ENCODE measurements around the gene EFNA5. TPM values are rescaled to one million over a fixed set of nuclear protein-coding genes. Genes with fewer than 3 reads are reported as not detected.
A peak's percentile ranks its signal among the peaks of the same experiment; 100 is the strongest.

EFNA5 gene
- total RNA-seq, 1 donor from 2014 or later, result 11.1 TPM

- no peak for DNase-seq
These were observed 67.4 kb downstream of the EFNA5 start for GRCh38 chr5:107603349-107603748.

GRCh38 chr5:107602896-107603295 is 67.8 kb downstream of the EFNA5 start:
- DNase-seq, result no peak

DNA sequence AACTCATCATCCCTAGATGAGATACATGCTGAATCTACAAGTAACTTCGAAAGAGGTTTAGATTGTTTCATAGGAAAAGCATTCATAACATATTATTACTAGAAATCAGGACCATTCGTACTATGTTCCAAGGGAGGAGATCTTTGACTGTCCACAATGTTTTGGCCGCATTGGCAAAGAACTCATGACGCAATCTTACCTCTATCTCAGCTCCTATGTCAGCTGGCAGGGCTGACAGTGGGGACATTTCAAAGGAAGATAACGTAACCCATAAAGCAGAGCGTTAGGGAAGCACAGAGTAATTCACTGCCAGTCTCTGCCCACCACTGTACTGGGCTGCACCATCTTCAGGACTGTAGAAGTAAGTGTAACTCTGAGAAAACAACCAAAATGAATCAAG is 69.7 kb downstream of the EFNA5 start:
- no peak for DNase-seq

DNA sequence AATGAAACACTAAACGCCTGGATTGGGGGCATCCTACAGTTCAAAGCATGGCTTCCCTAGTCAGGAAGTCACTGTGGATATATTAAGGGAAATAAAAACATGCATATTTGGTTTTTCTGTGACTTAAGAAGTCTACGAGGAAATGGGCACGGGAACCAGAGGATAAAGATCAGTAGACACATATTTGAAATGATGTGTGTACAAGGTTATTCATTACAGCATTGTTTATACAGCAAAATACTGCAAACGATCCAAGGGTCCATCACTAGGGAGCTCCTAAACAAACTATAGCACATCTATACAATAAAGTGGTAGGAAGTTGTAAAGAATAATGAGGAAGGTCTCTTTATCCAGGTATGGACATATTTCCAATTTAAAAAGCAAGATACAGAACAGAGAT is 71.8 kb downstream of the EFNA5 start:
- DNase-seq, result no peak

DNA sequence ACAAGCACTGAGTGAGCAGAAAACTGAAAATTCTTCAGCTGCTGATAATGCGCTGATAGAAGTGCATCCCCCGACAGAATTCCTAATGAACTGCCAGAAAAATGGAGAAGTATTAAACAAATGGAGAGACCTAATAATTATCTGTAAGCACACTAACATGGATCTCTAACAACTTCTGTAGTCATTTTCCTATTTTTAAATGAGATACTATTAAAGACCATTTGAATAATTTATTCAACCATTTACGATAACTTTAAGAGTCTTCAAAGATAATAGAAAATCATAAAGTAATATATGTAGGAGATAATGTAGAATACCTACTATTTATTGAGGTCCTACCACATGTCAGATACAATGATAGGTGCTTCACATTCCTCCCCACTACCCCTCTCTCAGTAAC is 72.9 kb downstream of the EFNA5 start:
- no peak for DNase-seq

DNA sequence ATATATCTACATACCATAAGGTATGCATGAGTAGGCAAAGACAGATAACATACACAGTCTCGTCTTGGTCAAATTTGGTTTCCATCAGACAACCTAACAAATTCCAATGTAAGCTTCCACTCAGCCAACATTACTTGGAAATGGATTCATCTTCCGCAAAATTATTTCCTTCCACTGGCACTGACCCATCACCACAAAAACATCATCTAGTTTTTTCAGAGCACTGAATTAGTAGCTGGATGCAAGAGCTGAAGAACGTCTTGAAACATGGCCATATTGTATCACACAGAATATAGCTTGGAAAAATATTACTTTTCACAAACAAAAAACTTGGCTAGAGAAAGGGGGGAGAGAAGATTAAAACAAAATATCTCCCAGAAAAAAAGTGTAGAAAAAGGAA is 73.5 kb downstream of the EFNA5 start:
- no peak for DNase-seq

GRCh38 chr5:107594253-107595045 is 76.3 kb downstream of the EFNA5 start:
- no peak for DNase-seq

GRCh38 chr5:107593009-107593408 is 77.7 kb downstream of the EFNA5 start:
- peak; percentile 83 for DNase-seq

GRCh38 chr5:107592515-107592914 is 78.2 kb downstream of the EFNA5 start:
- DNase-seq, result no peak

GRCh38 chr5:107590686-107591085 is 80.1 kb downstream of the EFNA5 start:
- DNase-seq, result no peak

DNA sequence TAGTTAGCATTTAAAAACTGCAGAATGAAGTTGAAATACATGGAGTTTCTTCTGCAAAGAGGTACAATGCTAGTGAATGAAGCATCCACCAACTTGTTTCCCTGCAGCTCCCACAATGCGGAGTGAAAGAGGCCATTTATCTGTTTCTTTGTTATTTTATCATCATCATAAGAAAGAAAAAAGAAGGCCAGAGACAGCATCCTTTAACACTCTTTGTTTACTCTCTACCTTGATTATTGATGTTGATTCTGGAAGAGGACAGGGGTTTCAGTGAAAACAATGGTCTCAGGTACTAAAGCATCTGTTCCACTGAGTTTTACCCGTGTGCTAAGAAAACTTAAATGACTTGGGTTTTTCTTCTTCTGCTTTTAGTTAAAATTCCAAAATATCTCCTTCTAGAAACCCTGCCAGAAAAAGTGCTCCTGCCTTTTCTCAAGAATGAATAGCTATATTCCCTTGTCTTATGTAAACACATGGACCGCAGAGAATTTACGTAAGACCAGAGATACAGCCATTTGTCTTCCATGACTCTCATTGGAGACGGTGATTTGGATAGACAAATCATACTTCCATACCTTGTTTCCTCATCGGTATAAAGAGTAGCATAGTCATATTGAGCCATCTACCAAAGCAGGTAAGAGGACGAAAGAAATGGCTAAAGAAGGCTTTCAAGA is 81.1 kb downstream of the EFNA5 start:
- DNase-seq, result no peak

DNA sequence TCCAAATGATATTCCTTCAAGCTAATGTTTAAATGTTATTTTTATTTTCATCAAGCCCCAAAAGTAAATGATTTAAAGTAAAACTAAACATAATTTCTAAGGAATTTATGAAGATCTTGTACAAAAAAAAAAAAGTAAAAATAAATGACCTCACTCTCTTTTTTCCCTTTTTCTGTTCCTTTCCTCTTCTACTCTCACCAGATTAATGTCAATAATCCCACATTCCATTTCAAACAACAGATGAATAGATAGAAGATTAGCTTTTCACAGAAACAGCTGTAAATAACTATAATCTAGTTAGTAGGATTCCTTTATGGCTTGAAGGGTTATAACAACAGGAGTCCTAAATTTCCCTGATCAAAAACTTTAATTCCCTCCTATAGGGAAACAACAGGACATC is 88.1 kb downstream of the EFNA5 start:
- no peak for DNase-seq

- peak; percentile 76 for DNase-seq
These were observed 89.6 kb downstream of the EFNA5 start for GRCh38 chr5:107580889-107581820.

- no peak for DNase-seq
These were observed 92.6 kb downstream of the EFNA5 start for GRCh38 chr5:107578051-107578635.

DNA sequence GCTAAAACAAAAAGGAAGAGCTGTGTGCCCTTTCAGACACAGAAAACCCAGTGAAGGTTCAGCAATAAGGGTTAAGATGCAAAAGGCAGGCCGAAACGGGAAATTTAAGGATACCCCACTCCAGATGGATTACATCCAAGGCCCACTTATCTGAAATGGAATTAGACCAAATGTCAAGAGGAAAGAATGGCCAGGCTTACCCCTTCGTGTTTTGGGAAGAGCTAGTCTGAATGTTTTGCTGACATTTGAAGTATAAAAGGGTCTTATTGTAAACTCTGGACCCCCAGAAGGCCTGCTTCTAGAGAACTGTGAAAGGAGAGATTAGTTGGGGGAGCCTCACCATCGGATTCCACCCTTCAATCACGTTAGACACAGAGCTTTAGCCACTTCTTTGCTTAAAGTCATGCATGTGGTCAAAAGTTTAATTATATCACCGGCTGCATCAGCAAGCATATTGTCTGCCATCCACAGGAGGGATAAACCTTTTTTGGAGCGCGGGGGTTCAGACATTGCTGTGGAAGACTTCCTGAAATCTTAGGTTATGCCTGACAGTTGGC is 93.3 kb downstream of the EFNA5 start:
- no peak for DNase-seq

GRCh38 chr5:107576736-107577393 is 93.9 kb downstream of the EFNA5 start:
- no peak for DNase-seq

DNA sequence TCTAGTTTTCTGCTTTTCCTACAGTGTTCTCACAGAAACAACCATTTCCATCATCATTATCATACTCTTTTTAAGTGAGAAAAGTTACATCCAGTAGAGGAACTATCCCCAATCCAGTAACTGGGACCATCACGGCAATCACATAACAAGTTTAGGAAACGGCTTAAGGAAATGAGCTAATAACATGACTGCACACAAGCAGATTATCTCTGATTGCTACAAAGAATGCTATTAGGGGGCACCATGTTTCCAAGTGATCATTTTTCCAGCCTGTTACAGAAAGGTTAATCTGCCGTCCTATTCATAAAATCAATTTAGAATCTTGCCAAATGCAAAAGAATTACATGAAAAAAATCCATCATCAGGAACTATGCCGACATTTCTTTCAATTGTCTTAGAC is 94.6 kb downstream of the EFNA5 start:
- no peak for DNase-seq

- DNase-seq, result peak; percentile 52
These were observed 96.5 kb downstream of the EFNA5 start for GRCh38 chr5:107574287-107574686.

GRCh38 chr5:107572715-107573368 is 97.9 kb downstream of the EFNA5 start:
- DNase-seq, result peak; percentile 64

GRCh38 chr5:107571621-107572536 is 98.9 kb downstream of the EFNA5 start:
- DNase-seq, result peak; percentile 97

Measured in tongue (tissue), 2 donors.